Ishikawa (cell line): Measurements from ENCODE around the gene PPP1CA.

Experiments used
- CREB1 ChIP-seq: IDR thresholded peaks from 2 replicates; pipeline ENCODE4 v1.6.1; 2012; ENCODE audit warnings: low read depth
- EGR1 ChIP-seq: IDR thresholded peaks from 2 replicates; pipeline ENCODE4 v1.6.1; 2012
- EP300 ChIP-seq: IDR thresholded peaks from 2 replicates; pipeline ENCODE4 v1.6.1; 2012; ENCODE audit warnings: borderline replicate concordance
- FOXM1 ChIP-seq: IDR thresholded peaks from 2 replicates; pipeline ENCODE4 v1.6.1; 2012; ENCODE audit warnings: low read depth, borderline replicate concordance
- MAX ChIP-seq: IDR thresholded peaks from 2 replicates; pipeline ENCODE4 v1.6.1; 2012
- RAD21 ChIP-seq: IDR thresholded peaks from 2 replicates; pipeline ENCODE4 v1.6.1; 2012; ENCODE audit warnings: low read depth
- REST ChIP-seq: IDR thresholded peaks from 2 replicates; pipeline ENCODE4 v1.6.1; 2012; ENCODE audit warnings: low read depth, mild to moderate bottlenecking
- TCF12 ChIP-seq: IDR thresholded peaks from 2 replicates; pipeline ENCODE4 v1.6.1; 2012; ENCODE audit warnings: low read depth
- TEAD4 ChIP-seq: IDR thresholded peaks from 2 replicates; pipeline ENCODE4 v1.6.1; 2012
- YY1 ChIP-seq: IDR thresholded peaks from 2 replicates; pipeline ENCODE4 v1.6.1; 2012; ENCODE audit warnings: low read depth

- TF ChIP-seq TCF12, result no peak
- no peak for TF ChIP-seq EP300
- no peak for TF ChIP-seq REST
- TF ChIP-seq MAX, result no peak
- TF ChIP-seq EGR1, result no peak
- no peak for TF ChIP-seq FOXM1
- no peak for TF ChIP-seq TEAD4
- TF ChIP-seq CREB1, result no peak
- no peak for TF ChIP-seq RAD21
- TF ChIP-seq YY1, result no peak
These were observed 35.6 kb upstream of the PPP1CA start, which contains the start of gene PTPRCAP for GRCh38 chr11:67437082-67437808.
